SKM-1 (cell line): ENCODE data around the gene YPEL5.

Source experiments
- DNase-seq: peaks from one replicate; lab custom pipeline; 2025; ENCODE audit not compliant: unreplicated experiment; lab: John Stamatoyannopoulos, UW

YPEL5 gene

GRCh38 chr2:30201990-30202389, 55.2 kb downstream of the YPEL5 start:
- DNase-seq = no peak

DNA sequence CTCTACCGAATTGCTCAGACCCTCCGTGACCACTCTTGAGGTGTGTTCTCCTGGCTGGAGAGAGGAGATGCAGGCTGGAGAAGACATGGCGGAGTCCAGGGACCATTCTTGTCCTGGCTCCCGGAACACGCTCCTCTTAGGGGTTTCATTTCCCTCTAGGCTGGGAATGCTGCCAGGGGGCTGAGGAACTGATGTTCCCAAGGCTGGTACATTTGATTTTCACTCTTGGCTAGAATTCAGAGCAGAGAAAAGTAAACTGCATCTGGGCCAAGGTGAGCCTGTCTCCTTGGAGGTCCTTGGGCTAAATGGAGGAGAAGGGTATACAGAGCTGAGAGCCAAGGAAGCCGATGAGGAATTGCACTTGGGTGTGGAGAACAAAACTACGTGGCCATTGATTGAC, 56.3 kb downstream of the YPEL5 start:
- no peak for DNase-seq

- DNase-seq = no peak
These were observed 57.5 kb downstream of the YPEL5 start for GRCh38 chr2:30204281-30204680.

DNA sequence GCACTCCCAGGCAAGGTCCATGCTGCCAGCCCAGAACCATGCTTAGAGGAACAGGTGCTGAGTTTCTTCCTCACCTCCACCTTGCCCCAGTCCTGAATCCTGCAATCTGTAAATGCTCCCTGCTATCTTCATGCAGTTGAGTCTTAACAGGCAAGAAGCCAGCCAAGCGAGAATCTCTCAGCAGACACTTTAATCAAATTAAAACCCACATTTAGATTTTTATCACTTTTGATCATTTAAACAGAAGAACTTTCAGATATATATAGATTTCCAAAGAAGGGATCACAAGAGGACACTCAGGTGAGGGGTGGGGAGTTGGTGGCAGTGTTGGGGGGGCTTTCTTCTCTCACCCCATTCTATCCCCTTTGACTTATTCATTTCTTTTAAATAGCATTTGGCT, 58.6 kb downstream of the YPEL5 start:
- no peak for DNase-seq

DNA sequence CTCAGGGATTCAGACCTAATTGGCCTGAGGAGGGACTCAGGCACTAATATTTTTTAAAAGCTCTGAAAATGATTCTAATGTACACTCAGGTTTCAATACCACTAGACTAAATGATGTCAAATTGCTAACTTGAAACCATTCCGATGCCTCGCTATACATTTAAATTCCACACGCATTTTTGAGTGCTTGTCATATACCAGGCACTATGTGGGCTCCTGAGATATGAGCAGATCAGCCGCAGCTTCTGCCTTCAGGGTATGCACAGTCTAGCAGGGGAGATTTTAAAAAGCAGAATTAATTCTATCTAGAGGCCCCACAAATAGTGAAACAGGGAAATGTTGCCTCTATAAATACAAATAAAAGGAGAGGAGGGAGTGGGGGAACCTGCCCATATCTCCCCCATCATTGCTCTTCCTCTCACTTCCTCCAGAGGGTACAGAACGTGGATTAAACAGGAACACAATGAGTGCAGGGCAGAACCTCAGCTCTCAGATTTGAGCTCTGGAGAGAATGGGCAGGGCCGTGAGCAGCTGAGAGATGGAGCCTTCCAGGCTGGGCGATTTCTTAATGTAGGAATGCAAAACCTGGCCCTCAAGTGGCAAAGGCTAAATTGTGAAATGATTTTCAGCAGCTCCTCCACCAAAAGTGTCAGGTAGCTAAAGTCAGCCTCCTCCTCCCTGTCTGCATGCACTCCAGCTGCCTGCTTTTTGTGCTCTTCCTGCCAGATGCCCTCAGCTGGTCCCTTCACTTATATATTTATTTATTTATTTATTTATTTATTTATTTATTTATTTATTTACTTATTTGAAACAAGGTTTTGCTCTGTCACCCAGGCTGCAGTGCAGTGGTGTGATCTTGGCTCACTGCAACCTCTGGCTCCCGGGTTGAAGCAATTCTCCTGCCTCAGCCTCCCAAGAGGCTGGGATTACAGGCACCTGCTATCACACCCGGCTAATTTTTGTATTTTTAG, 59.9 kb downstream of the YPEL5 start:
- DNase-seq = no peak

GRCh38 chr2:30208453-30208852, 61.6 kb downstream of the YPEL5 start:
- DNase-seq = no peak

- DNase-seq = no peak
These were observed 62.4 kb downstream of the YPEL5 start for GRCh38 chr2:30209227-30209626.
